Measurements from ENCODE around the gene PADI1.

The PADI1 gene

GRCh38 chr1:17198476-17199258 is 6.3 kb upstream of the PADI1 start:
- DNase-seq = no peak

- no peak for DNase-seq
Observed at GRCh38 chr1:17199267-17200044, 5.5 kb upstream of the PADI1 start.

- no peak for DNase-seq
Observed at GRCh38 chr1:17200246-17200645, 4.7 kb upstream of the PADI1 start.

- DNase-seq = no peak
Observed at GRCh38 chr1:17200756-17201155, 4.2 kb upstream of the PADI1 start.

GRCh38 chr1:17201201-17202021 is 3.5 kb upstream of the PADI1 start:
- no peak for DNase-seq

- DNase-seq = no peak
Observed at GRCh38 chr1:17205652-17206051, 724 bp downstream of the PADI1 start.

GRCh38 chr1:17206196-17206595 is 1.3 kb downstream of the PADI1 start:
- no peak for DNase-seq

- no peak for DNase-seq
Observed at GRCh38 chr1:17207046-17207445, 2.1 kb downstream of the PADI1 start.

GRCh38 chr1:17207540-17207939 is 2.6 kb downstream of the PADI1 start:
- no peak for DNase-seq

GRCh38 chr1:17207966-17208418 is 3.1 kb downstream of the PADI1 start:
- DNase-seq = no peak

GRCh38 chr1:17208546-17208945 is 3.6 kb downstream of the PADI1 start:
- no peak for DNase-seq

- DNase-seq = no peak
Observed at GRCh38 chr1:17209430-17209829, 4.5 kb downstream of the PADI1 start.

- no peak for DNase-seq
Observed at GRCh38 chr1:17210176-17210575, 5.2 kb downstream of the PADI1 start.

- DNase-seq = no peak
Observed at GRCh38 chr1:17211377-17211776, 6.4 kb downstream of the PADI1 start.

GRCh38 chr1:17212009-17212408 is 7.1 kb downstream of the PADI1 start:
- no peak for DNase-seq

- DNase-seq = no peak
Observed at GRCh38 chr1:17212487-17213121, 7.7 kb downstream of the PADI1 start.

GRCh38 chr1:17213148-17213781 is 8.3 kb downstream of the PADI1 start:
- DNase-seq = no peak

- no peak for DNase-seq
Observed at GRCh38 chr1:17213782-17214148, 8.8 kb downstream of the PADI1 start.

GRCh38 chr1:17214876-17215544 is 10.1 kb downstream of the PADI1 start:
- DNase-seq = no peak

GRCh38 chr1:17215545-17215890 is 10.6 kb downstream of the PADI1 start:
- DNase-seq = no peak

- no peak for DNase-seq
Observed at GRCh38 chr1:17216078-17216477, 11.2 kb downstream of the PADI1 start.

- DNase-seq = no peak
Observed at GRCh38 chr1:17217607-17218006, 12.7 kb downstream of the PADI1 start.

All from cerebellar nuclear complex (tissue), 1 donor.